Endothelial cell (in vitro differentiated cells): Measurements from ENCODE around the gene TRMT13. TPM values are rescaled to one million over a fixed set of nuclear protein-coding genes. Genes with fewer than 3 reads are reported as not detected.

Source experiments
- DNase-seq: peaks from one replicate; pipeline ENCODE4 v3.0.0; 2021; ENCODE audit warnings: low spot score
- H3K27ac Mint-ChIP-seq: one replicate; pipeline ENCODE4 v1.8.0; 2021; ENCODE audit warnings: mixed read lengths, inconsistent platforms; ENCODE audit not compliant: unreplicated experiment
- H3K27me3 Mint-ChIP-seq: one replicate; pipeline ENCODE4 v1.8.0; 2021; ENCODE audit warnings: mild to moderate bottlenecking, moderate library complexity, mixed read lengths, inconsistent platforms; ENCODE audit not compliant: unreplicated experiment
- H3K36me3 Mint-ChIP-seq: one replicate; pipeline ENCODE4 v1.8.0; 2021; ENCODE audit warnings: mild to moderate bottlenecking, low read depth, mixed read lengths, inconsistent platforms; ENCODE audit not compliant: unreplicated experiment
- H3K4me1 Mint-ChIP-seq: one replicate; pipeline ENCODE4 v1.8.0; 2021; ENCODE audit warnings: mild to moderate bottlenecking, mixed read lengths, inconsistent platforms; ENCODE audit not compliant: unreplicated experiment
- H3K4me3 Mint-ChIP-seq: one replicate; pipeline ENCODE4 v1.8.0; 2021; ENCODE audit warnings: mild to moderate bottlenecking, mixed read lengths, inconsistent platforms; ENCODE audit not compliant: unreplicated experiment
- H3K9me3 Mint-ChIP-seq: one replicate; pipeline ENCODE4 v1.8.0; 2021; ENCODE audit warnings: mixed read lengths, inconsistent platforms; ENCODE audit not compliant: unreplicated experiment
- long read RNA-seq: library from polyadenylated mRNA; unstranded; transcript quantifications from one replicate; pipeline ENCODE4 v2.0.0, GENCODE V29; 2020; ENCODE audit not compliant: unreplicated experiment
- total RNA-seq: library from RNA; stranded (reverse); fragmentation: NEBNext Ultra II Directional; extraction: Animal tissue kit (Norgen Biotek cat#: 25700); gene quantifications from one replicate; pipeline ENCODE4 v1.2.1, GENCODE V29; 2021; ENCODE audit not compliant: unreplicated experiment
- TF ChIP-seq, protein P1 (sequence below): fragments of 200-600 bp; sonication (generic); IDR thresholded peaks from one replicate; pipeline ENCODE4 v1.5.0; 2021; ENCODE audit warnings: antibody characterized with exemption; ENCODE audit not compliant: unreplicated experiment

The TRMT13 gene, protein sequence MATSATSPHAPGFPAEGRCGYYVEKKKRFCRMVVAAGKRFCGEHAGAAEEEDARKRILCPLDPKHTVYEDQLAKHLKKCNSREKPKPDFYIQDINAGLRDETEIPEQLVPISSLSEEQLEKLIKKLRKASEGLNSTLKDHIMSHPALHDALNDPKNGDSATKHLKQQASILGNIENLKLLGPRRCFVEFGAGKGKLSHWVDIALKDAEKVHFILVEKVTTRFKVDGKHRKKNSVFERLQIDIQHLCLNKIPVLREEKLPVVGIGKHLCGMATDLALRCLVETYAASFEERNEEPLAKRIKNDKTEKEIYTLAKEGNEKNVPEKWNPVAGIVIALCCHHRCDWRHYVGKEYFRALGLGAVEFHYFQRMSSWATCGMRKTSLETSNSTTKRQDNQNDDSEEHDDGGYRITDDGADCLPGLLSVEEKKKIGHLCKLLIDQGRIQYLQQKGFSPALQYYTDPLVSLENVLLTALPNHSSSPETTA
- 10.5 TPM for total RNA-seq
- long read RNA-seq, partial matches to known transcripts = 0 of 4 reads
- long read RNA-seq, other reads (novel, unspliced or antisense) = 2 of 4 reads

DNA sequence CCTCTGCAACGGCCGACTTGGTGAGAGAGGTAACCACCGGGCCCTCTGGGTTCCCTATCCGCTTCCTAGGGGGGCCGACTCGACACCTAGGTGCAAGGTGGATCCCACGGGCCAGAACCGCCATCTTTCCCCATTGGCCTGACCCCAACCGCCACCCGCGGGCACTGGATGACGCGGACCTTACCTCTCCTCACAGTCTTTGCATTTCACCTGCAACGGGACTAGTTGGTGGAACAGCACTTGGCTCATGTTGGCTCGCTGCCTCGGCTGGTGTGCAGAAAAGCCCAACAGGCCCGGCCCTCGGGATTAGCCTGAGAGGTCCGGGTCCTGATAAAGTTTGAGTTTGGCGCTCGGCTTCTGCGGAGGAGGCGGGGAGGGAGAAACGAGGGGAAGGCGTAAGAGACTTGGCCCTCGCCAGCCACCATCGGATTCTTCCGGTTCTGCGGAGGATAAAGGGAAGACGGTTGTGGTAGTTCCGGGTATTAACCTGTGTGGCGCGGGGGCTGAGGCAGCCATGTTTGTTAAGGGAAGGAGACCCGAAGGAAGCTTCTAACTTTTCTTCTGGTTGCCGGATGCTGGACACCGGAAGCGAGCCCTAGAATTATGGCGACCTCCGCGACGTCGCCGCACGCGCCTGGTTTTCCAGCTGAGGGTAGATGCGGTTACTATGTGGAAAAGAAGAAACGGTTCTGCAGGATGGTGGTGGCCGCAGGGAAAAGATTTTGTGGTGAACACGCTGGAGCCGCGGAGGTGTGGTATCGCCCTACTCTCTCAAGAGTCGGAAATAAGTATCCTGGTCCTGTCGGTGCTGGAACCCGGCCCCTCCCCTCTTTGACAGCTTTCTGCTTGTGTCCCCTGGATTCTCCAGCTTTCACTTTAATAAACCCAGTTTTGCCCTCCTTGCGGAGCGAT lies at the start of gene TRMT13, which contains the start of gene SASS6:
TRMT13 (plus strand) TSS at position 598 of the 912 bp plus-strand sequence; CDS start at position 604, 6 bp downstream.
SASS6 (minus strand) TSS at position 365 of the 912 bp plus-strand sequence; CDS start at position 249, 116 bp downstream.
- DNase-seq = peak; percentile 87
- Mint-ChIP-seq H3K36me3 (no peaks in the 10 kb centered on the region), H3K4me3 (peak within 1 kb of the TSS; percentile 99), H3K27me3 (peaks cover 6% of the 10 kb centered on the region), H3K4me1 (peaks cover 10% of the 10 kb centered on the region), H3K27ac (peak within 1 kb of the TSS; percentile 97), H3K9me3 (no peaks in the 10 kb centered on the region)
- TF ChIP-seq, protein P1, sequence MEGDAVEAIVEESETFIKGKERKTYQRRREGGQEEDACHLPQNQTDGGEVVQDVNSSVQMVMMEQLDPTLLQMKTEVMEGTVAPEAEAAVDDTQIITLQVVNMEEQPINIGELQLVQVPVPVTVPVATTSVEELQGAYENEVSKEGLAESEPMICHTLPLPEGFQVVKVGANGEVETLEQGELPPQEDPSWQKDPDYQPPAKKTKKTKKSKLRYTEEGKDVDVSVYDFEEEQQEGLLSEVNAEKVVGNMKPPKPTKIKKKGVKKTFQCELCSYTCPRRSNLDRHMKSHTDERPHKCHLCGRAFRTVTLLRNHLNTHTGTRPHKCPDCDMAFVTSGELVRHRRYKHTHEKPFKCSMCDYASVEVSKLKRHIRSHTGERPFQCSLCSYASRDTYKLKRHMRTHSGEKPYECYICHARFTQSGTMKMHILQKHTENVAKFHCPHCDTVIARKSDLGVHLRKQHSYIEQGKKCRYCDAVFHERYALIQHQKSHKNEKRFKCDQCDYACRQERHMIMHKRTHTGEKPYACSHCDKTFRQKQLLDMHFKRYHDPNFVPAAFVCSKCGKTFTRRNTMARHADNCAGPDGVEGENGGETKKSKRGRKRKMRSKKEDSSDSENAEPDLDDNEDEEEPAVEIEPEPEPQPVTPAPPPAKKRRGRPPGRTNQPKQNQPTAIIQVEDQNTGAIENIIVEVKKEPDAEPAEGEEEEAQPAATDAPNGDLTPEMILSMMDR = peak; percentile 5

DNA sequence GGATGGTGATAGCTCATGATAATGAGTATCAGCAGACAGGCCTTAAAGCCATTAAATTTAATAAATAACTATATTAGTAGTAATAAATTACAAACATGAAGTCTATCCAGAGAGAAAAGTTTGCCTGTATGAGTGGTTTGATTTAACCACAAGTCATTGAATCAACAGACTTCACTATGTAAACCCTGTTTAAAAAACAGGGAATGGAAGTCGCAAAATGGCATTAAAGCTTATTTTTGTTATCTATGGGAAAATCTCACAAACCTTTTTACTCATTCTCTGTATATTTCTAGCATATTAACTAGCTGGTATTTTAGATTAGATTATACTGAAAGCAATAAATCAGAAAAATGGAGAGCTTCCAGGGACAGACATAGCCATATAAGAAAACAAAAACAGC lies 45.6 kb upstream of the TRMT13 start:
- DNase-seq = no peak
- Mint-ChIP-seq H3K27ac (no peak overlapping the region), H3K4me1 (peaks cover 21% of the 10 kb centered on the region), H3K4me3 (no peak overlapping the region), H3K36me3 (no peaks in the 10 kb centered on the region), H3K9me3 (no peaks in the 10 kb centered on the region), H3K27me3 (no peaks in the 10 kb centered on the region)
- TF ChIP-seq, protein P1 = no peak

DNA sequence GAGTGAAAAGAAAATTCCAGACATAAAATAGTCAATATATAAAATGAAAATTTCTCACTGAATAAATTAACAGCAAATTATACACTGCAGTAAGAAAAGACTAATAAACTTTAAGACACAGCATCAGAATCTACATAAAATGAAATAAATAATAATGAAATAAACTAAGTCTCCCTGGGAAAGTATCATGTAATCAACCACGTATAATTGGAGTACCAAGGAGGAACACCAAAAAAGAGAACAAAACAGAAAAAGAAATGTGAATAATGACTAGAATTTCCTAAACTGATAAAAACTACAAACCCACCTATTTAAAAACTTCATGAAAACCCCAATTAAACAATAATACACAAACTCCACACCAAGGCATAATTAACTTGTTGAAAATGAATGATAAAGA lies 43.9 kb upstream of the TRMT13 start:
- Mint-ChIP-seq H3K36me3 (no peaks in the 10 kb centered on the region), H3K4me3 (no peak overlapping the region), H3K27ac (peak overlapping the region; percentile 96), H3K27me3 (no peaks in the 10 kb centered on the region), H3K9me3 (no peaks in the 10 kb centered on the region), H3K4me1 (peaks cover 21% of the 10 kb centered on the region)
- TF ChIP-seq, protein P1 = no peak
- DNase-seq = no peak

DNA sequence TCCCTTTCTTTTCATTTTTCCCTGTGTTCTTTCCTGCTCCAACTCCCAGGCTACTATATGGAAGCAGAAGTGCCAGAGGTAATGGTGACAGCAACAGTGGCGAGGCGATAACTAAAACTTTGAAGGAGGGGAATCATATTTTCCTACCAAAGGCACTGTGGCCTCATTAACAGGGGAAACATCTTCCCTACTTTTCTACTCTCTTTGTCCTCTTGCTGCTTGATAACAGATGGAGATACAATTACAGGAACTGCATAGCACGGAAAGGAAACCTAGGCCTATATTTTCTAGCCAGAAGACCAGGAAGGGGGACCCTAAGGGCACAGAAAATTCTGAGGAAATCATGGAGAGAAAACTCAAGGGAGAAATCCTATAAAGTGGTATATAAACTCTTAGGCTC lies 42.5 kb upstream of the TRMT13 start:
- TF ChIP-seq, protein P1 = no peak
- Mint-ChIP-seq H3K27me3 (no peaks in the 10 kb centered on the region), H3K4me1 (peaks cover 21% of the 10 kb centered on the region), H3K4me3 (no peak overlapping the region), H3K27ac (peak overlapping the region; percentile 96), H3K9me3 (no peaks in the 10 kb centered on the region), H3K36me3 (no peaks in the 10 kb centered on the region)
- DNase-seq = peak; percentile 9
